Stimulated activated CD8-positive, alpha-beta memory T cell treated with anti-CD3 and anti-CD28 coated beads, Interleukin-2, amount 100 ng/mL, for 1 hour (primary cell): ENCODE data around the gene MUC22.

Source experiments
- DNase-seq, 2 donors: peaks; one replicate each; pipeline ENCODE4 v3.0.0-alpha.2; 2020; ENCODE audit warnings: low read depth in 2 of 2

MUC22 gene

DNA sequence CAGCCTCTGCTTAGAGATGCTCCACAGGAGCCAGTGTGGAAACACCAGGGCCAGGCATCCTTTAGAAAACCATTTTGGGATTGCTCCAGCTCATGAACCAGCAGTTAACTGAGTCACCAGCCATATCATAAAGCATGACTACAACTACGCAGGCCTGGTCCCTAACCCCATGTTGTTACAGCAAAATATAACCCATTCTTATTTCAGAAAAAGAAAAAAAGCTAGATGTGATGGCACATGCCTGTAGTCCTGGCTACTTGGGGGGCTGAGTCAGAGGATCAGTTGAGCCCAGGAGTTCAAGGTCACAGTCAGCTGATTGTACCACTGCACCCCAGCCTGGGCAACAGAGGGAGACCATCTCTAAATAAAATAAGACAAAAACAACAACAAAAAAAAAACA is 65.3 kb downstream of the MUC22 start:
- DNase-seq: no peak

DNA sequence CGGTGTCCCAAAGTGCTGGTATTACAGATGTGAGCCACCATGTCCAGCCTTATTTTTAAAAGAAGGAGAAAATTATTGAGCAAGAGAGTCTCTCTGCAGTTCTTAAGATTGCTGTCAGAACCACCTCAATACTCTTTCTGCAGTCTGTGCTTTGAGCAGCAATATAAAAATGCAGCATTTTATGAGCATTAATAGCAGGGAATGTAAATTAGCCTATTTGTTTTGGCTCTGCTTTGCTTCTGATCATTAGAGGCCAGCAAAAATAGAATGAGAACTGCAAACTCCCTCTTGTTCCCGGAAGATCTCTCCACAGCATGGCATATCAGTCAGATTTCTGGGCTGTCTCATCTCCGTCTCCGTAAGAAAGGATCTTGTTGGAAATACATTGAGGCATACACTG is 66.3 kb downstream of the MUC22 start:
- DNase-seq: no peak

- DNase-seq: peak in 1 of 2 donors; percentile 43
Measured at GRCh38 chr6:31079656-31080261, 69.5 kb downstream of the MUC22 start.

DNA sequence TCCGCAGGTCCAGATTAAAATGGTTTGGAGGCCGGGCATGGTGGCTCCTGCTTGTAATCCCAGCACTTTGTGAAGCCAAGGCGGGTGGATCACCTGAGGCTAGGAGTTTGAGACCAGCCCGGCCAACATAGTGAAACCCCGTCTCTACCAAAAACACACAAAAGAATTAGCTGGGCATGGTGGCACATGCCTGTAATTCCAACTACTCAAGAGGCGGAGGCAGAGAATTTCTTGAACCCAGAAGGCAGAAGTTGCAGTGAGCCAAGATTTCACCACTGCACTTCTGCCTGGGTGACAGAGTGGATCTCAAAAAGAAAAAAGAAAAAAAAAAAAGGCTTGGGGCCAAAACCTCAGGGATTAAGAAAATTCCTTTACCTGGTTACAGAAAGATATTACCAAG is 71.6 kb downstream of the MUC22 start:
- DNase-seq: no peak

DNA sequence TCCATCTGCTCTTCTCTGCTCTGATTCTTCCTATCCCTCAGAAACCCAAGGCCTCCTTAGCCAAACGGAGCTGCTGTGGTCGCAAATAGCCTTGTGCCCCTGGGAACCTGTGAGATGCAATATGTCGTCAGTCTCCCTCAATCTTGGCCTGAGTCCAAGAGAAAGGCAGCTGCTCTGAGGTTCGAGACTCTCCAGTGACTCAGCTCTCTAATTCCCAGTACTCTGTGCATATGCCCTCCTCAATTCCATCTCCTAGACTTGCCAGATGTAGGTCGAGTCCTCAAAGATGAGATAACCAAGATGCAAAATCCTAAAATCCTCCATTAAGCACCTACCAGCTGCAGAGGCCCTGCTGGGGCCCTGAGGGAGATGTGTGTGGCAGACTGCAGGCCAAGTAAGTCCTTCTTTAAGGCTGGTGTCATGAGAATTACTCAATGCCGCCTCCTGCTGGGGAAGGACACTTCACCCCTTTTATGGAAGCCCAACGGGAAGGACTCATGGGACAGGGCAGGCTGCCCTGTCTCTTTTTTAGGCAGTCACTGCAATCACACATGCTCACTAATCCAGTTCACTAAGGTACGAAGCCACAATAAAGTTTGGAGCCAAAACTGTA is 73.6 kb downstream of the MUC22 start:
- no peak for DNase-seq
